ENCODE data around the gene HSD17B8.

HSD17B8 gene

DNA sequence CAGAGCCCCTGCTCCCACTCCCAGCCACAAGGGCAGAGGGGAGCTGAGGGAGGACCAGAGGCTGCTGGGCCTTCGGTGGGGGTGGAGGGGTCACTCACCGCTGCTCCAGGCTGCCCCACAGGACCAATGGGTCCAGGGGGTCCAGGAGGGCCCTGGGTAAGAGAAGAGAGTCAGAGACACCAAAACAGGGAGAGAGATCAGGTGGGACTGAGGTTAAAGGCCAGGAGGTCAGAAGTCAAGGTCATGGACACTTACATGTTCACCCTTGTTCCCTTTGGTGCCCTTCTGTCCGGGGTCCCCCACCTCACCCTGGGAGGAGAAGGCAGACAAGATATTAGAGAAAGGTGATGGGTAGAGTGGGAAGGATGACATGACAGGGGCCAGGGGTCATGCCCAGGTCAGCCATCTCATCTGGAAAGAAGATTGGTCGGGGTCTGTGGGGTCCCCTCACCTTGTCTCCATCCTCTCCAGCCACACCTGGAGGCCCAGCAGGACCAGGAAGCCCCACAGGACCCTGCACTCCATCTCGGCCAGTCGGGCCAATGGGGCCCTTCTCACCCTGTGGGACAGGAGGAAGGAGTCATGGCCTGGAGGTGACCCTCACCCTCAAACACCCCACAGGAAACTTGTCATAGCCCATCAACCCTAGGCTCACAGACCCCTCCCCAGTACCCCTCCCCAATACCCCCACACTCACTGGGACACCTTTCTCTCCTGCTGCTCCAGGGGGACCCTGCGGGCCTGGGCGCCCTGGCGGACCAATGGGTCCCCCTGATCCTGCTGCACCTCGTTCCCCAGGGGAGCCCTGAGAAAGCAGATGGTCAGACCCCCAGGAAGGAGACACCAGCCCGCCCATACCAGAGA lies 33.2 kb upstream of the HSD17B8 start:
- DNase-seq (ENCODE audit: low read depth in 1 of 2, low spot score in 1 of 2), result no peak

DNA sequence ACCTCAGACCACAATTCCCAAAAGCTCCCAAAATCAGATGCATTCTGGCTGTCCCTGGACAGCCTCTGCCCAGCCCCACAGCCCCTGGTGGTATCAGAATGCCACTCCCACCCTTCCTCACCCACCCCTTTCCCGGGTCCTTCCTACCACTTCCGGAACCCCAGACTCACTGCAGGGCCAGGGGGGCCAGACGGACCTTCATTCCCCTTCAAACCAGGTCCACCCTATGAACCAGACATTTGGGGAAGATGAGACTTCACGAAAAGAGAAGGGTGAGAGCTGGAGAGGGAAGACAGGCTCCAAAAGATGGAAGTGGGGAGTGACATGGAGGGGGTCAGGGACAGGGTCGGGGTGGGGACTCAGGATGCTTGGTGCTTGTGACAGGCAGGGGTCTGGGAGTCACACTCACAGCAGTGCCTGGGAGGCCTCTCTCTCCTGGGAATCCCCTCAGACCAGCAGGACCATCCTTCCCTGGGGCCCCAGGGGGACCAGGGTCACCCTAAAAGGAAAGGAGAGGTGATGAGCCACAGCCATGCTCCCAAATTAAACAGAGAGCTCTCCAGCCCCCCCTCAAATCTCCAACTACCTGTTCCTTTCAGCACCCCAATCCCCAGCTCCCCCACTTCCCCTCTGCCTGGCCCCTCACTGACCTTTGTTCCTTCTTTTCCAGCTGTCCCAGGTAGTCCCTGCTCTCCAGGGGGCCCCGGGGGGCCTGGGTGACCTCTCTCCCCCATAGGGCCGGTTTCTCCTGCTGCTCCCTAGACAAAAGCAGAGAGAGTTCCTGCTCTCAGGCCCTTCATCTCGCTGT lies 32.4 kb upstream of the HSD17B8 start:
- no peak for DNase-seq (ENCODE audit: low read depth in 1 of 2, low spot score in 1 of 2)

DNA sequence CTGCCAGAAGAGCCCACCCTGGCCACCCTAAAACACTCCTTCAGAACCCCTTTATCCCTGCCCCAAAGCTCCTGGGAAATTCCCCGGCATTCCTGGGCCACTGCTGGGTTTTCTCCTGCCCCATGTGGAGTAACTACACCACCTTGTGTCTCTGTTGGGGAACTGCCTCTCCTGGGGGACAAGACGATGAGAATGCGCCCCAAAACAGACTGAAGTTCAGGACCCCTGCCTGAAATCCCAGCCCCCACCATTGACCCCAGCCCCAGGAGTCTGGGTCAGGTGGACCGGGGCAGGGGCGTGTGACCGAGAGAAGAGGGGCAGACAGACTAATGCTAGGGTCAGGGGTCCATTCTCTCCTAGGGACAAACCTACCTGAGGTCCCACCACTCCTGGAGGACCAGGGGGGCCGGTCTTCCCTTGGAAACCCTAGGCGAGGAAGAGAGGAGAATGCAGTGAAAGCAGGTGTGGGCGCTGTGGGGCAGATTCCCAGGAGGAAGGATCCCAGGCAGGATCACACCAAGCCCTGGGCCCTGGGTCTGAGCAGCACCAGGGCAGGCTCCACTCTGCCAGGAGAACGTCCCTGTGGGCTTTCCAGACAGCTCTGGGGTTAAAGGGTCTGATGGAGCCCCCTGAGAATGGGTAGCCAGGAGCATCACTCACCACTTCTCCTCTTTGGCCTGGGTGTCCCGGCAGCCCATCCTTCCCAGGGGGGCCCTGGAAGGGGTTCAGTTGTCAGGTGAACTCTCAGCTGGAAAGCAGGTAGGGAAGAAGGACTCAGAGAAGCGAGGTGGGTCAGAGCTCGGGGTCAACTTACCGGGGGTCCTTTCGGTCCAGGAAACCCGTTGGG lies 31.5 kb upstream of the HSD17B8 start:
- no peak for DNase-seq (ENCODE audit: low read depth in 1 of 2, low spot score in 1 of 2)

DNA sequence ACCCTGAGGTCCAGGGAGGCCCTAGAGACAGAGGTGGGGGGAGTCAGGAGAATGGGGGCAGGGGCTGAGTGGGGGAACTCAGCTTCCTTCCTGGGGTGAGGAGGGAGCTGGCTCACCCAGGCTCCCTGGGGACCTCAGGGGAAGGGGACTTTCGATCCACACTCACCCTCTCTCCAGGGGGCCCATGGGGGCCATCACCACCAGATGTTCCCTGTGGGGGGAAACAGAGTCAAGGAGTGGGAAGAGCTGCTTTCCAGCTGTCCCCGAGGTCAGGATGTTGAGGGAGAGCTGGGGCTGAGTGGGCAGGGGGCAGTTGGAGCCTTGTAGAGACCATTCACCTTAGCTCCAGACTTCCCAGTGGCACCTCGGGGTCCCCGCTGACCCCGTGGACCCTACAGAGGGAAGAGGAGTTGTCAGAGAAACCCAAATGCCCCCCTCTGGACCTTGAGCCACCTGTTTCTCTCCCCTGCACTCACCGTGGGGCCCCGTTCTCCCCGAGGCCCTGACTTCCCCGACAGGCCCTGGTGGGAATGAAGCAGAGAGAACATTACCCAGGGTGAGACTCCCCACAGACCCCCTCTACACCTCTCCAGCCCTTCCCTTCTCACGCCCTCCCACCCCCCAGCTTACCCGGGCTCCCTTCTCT lies 30.8 kb upstream of the HSD17B8 start:
- no peak for DNase-seq (ENCODE audit: low read depth in 1 of 2, low spot score in 1 of 2)

DNA sequence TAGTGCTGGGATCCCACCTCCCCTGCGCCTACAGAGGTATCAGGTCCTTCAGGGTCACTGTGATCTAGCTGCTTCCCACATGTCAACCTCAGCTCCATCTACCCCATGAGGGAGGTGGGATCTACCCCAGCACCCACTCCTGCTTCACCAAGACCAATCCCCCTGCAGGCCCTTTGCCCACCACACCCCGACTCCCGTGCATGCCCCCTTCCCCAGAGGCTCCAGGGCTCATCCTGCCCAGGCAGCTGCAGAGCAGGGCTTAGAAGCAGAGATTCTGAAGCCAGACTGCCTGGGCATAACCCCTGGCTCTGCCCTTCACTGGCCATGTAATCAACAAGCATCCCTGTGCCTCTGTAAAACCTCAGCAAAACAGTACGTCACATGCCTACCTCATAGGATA lies 29.7 kb upstream of the HSD17B8 start:
- DNase-seq (ENCODE audit: low read depth in 1 of 2, low spot score in 1 of 2), result no peak

DNA sequence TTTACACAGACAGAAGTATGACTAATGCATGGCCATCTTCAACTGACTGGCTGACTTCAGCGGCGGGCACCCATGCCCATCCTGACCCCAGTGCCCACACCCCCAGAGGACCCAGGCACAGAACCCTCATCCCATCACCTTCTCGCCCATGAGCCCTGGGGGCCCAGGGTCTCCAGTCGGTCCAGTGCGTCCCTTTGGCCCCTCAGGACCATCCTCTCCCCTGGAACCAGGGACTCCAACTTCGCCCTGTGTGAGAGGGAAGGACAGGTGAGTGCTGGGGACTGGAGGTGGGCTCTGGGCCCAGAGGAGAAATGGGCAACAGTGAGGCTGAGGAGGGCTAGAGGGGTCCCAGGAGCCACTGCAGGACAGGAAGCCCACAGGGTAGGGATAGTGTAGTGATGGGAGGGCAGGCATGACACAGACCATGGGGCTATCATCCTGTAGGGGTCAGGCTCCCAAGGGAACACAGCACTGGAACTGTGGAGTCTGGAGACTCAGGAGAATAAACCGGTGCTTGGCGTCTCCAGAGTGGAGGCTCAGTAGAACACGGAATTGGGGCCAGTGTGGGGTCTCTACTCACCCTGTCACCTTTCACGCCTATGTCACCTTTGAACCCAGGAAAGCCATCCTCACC lies 28.9 kb upstream of the HSD17B8 start:
- DNase-seq (ENCODE audit: low read depth in 1 of 2, low spot score in 1 of 2), result no peak

DNA sequence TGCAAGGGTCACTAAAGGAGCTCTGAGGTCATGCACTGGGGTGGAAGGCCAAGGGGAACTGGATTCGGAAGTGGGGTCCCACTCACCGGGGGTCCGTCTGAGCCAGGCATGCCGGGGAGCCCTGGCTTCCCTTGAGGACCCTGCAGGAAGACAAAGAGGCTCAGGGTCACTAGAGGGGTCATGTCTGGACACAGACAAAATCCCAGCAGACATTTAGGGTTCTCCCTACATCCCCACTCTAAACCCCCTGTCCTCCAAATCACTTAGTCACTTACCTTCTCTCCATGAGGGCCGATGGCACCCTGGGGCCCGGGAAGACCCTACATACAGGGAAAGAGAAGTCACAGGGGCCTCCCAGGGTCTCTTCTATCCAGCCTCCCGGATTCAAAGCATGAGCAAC lies 27.5 kb upstream of the HSD17B8 start:
- no peak for DNase-seq (ENCODE audit: low read depth in 1 of 2, low spot score in 1 of 2)

DNA sequence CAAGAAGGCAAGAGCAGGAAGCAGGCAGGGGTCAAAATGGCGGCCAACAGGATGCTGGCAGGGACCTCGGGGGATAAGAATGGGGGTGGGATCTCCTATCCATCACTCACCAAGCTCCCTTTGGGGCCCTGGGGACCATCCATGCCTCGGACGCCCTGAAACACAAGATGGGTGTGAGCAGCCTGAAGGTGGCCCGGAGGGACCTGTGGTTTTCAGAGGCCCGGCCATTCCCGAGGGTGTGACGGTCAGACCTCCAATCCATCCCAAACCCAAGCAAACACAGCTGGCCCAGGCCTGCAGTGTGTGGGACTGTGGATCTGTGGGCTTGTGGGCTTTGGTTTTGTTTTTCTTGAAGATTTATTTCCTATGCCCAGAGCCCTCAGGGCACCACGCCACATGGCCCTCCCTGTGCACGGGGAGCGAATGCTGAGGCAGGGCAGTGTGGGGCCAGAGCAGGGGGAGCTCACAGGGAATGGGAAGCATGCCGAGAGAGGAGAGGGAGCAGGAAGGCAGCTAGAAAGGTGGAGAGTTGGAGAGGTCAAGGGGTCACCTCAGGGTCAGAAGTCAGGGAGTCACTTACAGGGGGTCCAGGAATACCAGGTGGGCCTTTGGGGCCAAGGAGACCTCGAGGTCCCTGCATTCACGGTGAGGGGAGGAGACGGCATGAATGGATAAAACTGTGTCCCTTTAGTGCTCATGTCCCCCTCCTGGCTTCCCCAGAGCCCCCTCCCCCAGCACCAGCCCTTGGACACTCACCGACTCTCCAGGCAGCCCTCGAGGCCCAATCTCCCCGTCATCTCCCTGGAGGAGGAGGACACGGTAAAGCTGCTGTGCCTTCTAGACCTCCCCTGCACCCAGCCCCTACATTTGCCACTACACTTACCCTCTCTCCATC lies 26.7 kb upstream of the HSD17B8 start:
- no peak for DNase-seq (ENCODE audit: low read depth in 1 of 2, low spot score in 1 of 2)

DNA sequence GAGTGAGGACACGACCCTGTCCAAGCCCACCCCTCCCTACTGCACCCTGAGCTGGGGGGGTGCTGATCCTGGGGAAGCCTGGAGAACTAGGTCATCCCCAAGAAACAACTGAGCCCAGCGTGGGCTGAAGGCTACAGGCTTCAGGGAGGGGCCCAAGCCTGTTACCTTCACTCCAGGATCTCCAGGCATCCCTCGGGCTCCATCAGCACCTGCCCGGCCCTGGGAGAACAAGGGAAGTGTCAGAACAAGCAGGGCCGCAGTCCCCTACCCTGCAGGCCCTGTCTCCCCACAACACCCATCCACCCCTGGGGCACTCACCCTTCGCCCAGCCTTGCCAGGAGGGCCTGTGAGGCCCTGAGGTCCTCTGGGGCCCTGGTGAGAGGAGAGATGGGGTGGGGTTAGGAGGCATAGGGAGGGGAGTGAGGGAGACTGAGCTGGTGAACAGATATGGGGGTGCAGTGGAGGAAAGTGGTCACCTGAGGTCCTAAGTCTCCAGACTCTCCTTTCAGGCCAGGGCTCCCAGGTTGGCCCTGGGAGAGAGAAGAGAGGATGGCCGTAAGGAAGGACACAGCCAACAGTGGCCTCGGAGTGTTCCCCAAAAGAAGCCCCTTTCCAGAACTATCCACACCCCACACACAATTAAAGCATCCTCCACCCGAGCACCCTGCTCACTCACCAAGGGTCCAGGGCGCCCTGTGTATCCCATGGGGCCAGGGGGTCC lies 25.5 kb upstream of the HSD17B8 start:
- DNase-seq (ENCODE audit: low read depth in 1 of 2, low spot score in 1 of 2), result no peak

DNA sequence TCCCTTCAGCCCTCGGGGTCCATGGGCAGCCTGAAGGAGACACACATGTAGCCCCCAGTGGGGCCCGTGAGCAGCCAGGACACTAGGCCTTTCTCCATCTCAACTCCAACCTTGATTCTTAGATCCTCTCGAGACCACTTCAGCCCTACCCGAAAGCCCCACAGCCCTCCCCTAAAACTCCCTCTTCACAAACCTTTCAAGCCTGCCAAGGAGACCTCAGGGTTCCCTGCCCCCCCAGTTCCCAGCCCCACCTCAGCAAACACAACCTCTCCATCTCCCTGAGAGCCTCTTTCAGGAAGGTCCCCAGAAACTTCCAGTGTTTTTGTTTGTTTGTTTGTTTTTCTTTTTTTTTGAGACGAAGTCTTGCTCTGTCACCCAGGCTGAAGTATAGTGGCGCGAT lies 23.3 kb upstream of the HSD17B8 start:
- DNase-seq (ENCODE audit: low read depth in 1 of 2, low spot score in 1 of 2), result no peak

DNA sequence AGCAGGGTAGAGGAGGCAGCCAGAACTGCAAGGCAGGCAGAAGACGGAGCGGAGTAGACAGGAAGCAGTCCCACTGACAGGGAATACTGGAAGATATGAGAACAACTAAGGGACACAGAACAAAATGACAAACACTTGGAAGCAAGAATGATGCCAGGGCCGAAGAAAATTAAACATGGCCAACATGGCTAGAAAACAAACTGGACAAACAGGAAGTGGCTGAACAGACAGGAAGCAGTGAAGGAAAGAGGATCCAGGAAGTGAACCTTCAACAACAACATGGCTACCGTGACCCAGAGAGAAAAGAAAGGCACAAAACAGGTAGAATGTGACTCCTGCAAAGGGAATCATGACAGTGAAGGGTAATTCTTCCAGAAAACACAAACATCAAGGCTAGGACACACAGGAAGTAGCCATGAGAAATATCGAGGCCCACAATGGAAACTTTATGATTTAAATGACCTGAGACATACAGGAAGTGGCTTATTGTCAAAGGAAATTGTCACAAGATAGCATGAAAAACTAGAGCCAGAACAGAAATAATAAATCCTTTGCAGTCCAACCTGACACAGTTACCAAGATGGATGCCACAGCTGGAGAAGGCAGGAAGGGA lies 21.3 kb upstream of the HSD17B8 start:
- no peak for DNase-seq (ENCODE audit: low read depth in 1 of 2, low spot score in 1 of 2)

DNA sequence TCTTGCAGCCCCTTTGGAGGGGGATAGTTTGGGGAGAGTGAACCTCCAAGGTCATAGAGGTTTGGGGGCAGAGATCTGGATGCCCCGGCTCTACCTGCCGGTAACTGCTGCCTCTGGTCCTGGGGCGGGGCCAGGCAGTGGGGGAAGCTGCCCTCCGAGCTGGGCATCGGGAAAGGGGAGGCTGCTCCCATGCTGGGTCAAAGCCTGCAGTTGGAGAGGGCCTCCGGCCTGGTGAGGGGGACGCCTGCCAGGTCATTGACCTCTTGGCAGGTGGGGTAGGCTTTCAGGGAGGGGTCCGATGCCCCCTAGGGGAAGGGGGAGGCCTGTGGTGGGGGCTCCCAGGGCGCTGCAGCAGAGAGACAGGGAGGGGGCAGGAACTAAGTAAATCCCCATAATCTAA lies 19.3 kb upstream of the HSD17B8 start:
- no peak for DNase-seq (ENCODE audit: low read depth in 1 of 2, low spot score in 1 of 2)

DNA sequence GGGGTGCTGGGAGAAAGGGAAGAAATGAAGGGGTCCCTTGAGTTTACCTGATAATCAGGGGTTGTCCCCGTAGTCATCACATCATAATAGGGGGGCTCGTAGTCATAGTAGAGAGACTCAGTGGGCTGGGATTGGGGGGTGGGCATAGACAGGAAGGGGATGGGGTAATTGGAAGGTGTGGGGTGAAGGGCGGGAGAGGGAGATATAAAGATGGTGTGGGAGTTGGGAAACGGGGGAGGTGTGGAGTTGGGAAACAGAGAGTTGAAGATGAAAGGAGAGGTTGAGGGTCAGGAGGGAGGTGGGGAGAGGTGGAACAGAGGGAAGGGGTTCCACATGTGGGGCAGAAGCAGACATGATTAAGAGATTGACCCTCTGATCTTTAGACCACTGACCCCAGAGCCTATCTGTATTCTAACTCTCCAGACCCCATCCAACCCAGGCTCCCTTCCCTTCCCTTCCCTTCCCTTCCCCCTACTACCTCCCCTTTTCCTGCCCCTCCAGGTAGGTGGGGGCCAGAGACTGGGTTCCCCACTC lies 18.7 kb upstream of the HSD17B8 start:
- no peak for DNase-seq (ENCODE audit: low read depth in 1 of 2, low spot score in 1 of 2)

DNA sequence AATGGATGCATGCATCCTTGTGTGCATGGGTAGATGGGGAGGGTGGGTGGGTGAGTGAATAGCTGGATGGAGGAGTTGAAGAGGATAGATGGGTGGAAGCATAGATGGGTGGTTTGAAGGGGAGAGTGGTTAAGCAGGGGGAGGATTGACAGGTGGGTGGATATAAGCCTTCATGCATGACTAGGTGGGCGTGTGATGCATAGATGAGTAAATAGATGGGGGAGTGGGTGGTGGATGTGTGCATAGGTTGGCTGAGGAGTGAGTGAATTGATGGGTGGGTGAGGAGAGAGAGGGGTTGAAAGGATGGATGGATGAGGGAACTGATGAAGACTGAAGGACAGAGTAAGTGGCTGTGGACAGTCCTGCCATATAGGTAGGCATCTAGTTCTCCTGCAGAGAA lies 16.6 kb upstream of the HSD17B8 start:
- DNase-seq (ENCODE audit: low read depth in 1 of 2, low spot score in 1 of 2), result no peak

DNA sequence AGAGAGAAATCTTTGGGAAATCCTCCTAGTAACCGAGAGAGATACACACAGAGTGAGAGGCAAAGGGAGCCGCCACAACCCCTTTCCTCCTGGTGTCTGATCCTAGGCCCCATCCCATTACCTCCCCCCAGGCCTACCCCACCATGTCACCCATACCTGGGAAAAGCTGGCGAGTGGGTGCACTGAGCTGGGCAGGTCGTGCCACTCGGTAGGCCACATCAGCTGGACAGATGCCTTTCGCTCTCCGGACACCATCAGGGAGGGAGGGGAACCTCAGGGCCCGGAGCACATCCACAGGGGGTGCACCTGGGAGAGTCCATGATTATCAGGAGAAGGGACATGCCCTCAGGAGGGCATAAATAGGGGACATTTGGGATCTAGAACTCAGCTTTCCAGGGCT lies 15.3 kb upstream of the HSD17B8 start:
- DNase-seq (ENCODE audit: low read depth in 1 of 2, low spot score in 1 of 2), result no peak

DNA sequence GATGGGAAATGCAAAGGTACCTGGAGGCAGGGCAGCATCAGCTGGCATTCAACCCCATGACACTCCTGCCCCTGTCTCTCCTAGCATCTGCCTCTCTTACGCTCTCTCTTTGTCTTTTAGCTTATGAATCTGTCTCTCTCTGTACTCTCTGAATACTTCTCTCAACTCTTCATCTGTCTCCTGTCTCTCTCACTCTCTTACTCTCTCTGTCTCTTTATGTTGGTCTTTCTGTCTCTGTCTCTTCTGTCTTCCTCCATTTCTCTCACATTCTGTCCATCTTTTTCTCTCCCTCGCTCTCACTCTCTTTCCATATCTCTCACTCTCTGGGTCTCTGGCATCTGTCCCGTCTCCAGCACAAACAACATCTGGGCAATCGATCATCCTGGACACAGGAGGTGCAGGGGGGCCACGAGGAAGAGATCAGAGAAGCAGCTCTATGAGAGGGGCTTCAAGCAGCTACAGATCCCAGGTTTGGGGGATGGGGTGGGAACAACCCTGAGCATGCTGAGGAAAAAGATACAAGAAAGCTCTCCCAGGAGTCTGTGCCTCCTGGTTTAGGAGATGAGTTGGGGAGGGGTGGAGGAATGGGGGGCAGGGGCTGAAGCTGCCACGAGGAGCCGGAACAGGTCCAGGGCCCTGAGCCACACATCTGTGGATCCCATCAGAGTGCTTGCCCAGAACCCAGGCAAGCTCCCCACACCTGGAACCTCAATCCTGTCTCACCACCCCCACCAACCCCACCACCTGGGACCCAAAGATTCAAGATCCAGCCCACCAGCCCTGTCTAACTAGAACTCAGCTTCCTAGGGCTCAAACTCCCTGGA lies 14.6 kb upstream of the HSD17B8 start:
- DNase-seq (ENCODE audit: low read depth in 1 of 2, low spot score in 1 of 2), result no peak

DNA sequence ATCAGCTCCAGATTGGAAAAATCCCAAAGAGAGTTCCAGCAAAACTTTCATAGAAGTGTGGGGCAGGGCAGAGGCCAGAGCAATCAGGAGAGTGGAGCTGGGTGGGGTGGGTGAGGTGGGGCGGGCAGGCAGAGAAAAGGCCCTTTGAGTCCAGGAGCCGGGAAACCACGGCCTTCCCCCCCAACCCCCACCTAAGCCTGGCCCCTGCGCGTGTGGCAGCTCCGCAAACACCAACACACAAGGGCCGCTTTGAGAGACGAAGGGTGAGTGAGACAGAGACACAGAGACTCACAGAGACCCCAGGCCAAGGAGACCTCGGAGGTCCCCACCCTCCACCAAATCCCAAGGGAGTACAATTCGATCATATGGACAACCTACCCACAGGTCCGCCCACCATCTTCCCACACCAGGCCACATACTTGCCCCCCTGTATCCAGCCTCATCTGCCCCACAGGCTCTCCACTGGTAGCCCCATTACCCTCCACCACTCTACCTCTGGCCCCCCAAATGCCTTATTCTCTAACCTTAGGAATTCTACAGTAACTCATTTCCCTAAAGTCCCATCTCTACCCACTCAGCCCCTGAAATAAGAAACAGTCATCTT lies 13.8 kb upstream of the HSD17B8 start:
- no peak for DNase-seq (ENCODE audit: low read depth in 1 of 2, low spot score in 1 of 2)
